ENCODE data around the gene TATDN3. TPM values are rescaled to one million over a fixed set of nuclear protein-coding genes. Genes with fewer than 3 reads are reported as not detected.
A peak's percentile ranks its signal among the peaks of the same experiment; 100 is the strongest.

Gene TATDN3
- total and polyA plus RNA-seq, 9 of the 15 experiments (the other 6 are each of a cell fraction or from before 2014, with no cell fraction given) = 18.3 to 79.9 (median 28.2) TPM

DNA sequence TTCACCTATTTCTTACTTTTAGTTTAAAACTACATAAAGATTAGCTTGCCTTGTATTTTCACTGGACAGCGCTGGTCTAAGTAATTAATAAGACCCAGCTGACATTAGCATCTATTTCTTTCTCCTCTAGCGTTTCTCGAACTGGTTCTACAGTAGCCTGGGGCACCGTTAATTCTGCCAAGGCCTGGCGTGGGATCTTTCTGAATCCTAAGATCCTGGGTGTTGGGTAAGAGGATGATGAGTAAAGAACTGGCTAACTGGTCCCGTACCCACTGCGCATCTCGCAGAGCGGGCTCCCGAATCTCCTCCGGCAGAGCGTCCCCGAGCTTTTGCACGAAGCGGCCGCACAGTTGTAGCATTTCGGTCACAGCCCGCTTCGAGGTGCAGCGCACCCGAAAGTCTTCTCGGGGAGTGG, 426 bp upstream of the TATDN3 start (continued):
- TF ChIP-seq WHSC1 (IDR thresholded peaks at IDR 0.05; ENCODE audit: low read length) = no peak
- no peak for TF ChIP-seq CTCFL (IDR thresholded peaks at IDR 0.05; ENCODE audit: borderline replicate concordance, insufficient read depth, low read depth, low read length, poor library complexity, severe bottlenecking)
- TF ChIP-seq, protein P1, sequence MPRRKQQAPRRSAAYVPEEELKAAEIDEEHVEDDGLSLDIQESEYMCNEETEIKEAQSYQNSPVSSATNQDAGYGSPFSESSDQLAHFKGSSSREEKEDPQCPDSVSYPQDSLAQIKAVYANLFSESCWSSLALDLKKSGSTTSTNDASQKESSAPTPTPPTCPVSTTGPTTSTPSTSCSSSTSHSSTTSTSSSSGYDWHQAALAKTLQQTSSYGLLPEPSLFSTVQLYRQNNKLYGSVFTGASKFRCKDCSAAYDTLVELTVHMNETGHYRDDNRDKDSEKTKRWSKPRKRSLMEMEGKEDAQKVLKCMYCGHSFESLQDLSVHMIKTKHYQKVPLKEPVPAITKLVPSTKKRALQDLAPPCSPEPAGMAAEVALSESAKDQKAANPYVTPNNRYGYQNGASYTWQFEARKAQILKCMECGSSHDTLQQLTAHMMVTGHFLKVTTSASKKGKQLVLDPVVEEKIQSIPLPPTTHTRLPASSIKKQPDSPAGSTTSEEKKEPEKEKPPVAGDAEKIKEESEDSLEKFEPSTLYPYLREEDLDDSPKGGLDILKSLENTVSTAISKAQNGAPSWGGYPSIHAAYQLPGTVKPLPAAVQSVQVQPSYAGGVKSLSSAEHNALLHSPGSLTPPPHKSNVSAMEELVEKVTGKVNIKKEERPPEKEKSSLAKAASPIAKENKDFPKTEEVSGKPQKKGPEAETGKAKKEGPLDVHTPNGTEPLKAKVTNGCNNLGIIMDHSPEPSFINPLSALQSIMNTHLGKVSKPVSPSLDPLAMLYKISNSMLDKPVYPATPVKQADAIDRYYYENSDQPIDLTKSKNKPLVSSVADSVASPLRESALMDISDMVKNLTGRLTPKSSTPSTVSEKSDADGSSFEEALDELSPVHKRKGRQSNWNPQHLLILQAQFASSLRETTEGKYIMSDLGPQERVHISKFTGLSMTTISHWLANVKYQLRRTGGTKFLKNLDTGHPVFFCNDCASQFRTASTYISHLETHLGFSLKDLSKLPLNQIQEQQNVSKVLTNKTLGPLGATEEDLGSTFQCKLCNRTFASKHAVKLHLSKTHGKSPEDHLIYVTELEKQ (CRISPR knock-in tag; IDR thresholded peaks at IDR 0.05) = no peak
- TF ChIP-seq ZNF324 (CRISPR knock-in tag; IDR thresholded peaks at IDR 0.05) = no peak
- no peak for TF ChIP-seq SIN3A (IDR thresholded peaks at IDR 0.05; ENCODE audit: borderline replicate concordance in 2 of 2, control insufficient read depth in 1 of 2, low read depth in 2 of 2, low read length in 2 of 2)
- no peak for TF ChIP-seq MEF2A (IDR thresholded peaks at IDR 0.05; ENCODE audit: control insufficient read depth, low read depth, low read length)
- 0 out of 2 replicates have a peak, but pooled peaks have one; percentile 18 for TF ChIP-seq FOXM1 (IDR thresholded peaks at IDR 0.05; ENCODE audit: low read depth)
- no peak for TF ChIP-seq FOXM1 (CRISPR knock-in tag; IDR thresholded peaks at IDR 0.05; ENCODE audit: low read depth)
- TF ChIP-seq CHD4 (IDR thresholded peaks at IDR 0.05; ENCODE audit: insufficient read depth, insufficient replicate concordance, low read depth, low read length, poor library complexity, severe bottlenecking) = no peak
- 0 out of 2 replicates have a peak, but pooled peaks have one; percentile 64 for TF ChIP-seq LCOR (CRISPR knock-in tag; IDR thresholded peaks at IDR 0.05)
- TF ChIP-seq MEIS2 (IDR thresholded peaks at IDR 0.05; ENCODE audit: partially characterized antibody) = no peak
- no peak for TF ChIP-seq TEAD1 (CRISPR knock-in tag; IDR thresholded peaks at IDR 0.05)
- TF ChIP-seq, protein P2, sequence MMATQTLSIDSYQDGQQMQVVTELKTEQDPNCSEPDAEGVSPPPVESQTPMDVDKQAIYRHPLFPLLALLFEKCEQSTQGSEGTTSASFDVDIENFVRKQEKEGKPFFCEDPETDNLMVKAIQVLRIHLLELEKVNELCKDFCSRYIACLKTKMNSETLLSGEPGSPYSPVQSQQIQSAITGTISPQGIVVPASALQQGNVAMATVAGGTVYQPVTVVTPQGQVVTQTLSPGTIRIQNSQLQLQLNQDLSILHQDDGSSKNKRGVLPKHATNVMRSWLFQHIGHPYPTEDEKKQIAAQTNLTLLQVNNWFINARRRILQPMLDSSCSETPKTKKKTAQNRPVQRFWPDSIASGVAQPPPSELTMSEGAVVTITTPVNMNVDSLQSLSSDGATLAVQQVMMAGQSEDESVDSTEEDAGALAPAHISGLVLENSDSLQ (IDR thresholded peaks at IDR 0.05) = no peak
- peak; percentile 72 to 78 for TF ChIP-seq NRF1 (conservative IDR thresholded peaks at IDR 0.05 in 1 of 2, IDR thresholded peaks at IDR 0.05 in 1 of 2)
- TF ChIP-seq XRCC3 (IDR thresholded peaks at IDR 0.05) = 0 out of 2 replicates have a peak, but pooled peaks have one; percentile 48
